ENCODE data around the gene SAP25. TPM values are rescaled to one million over a fixed set of nuclear protein-coding genes. Genes with fewer than 3 reads are reported as not detected.

Gene SAP25
- total and polyA plus RNA-seq, 2 of the 4 experiments (the other 2 are of a cell fraction): 1.8 TPM; not detected in 1

DNA sequence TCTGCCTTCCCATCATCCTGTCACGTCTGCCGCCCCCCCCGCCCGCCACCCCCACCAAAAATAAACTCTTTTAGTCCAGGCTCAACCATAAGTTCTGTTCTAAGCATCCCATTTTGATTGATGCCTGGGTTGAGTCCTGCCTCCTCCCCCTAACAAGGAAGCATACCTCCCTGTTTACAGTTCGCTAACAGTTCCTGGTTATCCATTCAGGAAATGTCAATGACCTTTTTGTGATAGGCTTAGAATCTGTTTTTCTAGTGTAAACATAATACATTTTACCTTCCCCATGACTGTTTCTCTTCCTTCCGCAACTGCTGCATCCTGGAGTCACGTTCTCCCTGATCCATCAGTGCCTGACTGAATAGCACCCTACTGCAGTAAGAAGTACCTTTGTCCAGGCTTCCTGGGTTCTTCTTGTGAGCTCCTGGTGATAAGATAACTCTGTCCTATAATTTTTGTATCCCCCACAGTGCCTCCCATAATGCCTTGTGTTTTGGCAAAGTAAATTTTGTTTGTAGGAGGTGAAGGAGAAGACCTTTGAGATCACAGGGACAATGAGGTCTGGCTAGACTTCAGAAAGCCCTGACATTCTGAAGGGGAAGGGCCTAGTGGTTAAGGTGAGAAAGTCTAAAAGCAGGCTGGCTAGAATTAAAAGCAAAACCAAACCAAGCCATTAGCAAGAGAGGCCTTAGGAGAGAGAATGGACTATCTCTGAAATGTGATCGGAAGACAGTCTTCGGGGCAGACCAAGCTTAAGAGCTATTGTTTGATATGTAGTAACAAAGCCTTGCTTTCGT lies 27.4 kb downstream of the SAP25 start:
- peaks cover 27% of the 10 kb centered on the region for H3K9me1 ChIP-seq (ENCODE audit: insufficient read depth, low read length)
- DNase-seq (no peak), ATAC-seq (ENCODE audit: low read depth) (peak; percentile 25)
- TF ChIP-seq RAD21 (IDR thresholded peaks at IDR 0.05; ENCODE audit: low read length): no peak
- TF ChIP-seq BHLHE40 (IDR thresholded peaks at IDR 0.05; ENCODE audit: low read depth, low read length): 0 out of 2 replicates have a peak, but pooled peaks have one; percentile 29
- dilution Hi-C loops (cut with HindIII; ENCODE audit: low sequenced_read_pairs, unreplicated experiment) (no loop called here), in situ Hi-C loops (cut with MboI; ENCODE audit: low sequenced_read_pairs) (no loop called here), intact Hi-C loops (cut with micrococcal nuclease) (loop anchor here (5.0 kb wide), 2 partner anchors 54 to 69 kb away; partner anchors contain the start of gene TSC22D4)
- H3K27ac ChIP-seq (ENCODE audit: insufficient read depth, low read length): peak overlapping the region; percentile 49
- peak overlapping the region; percentile 77 for H4K91ac ChIP-seq (ENCODE audit: insufficient read depth, low read depth, low read length)
- 0% methylated on average over 4 of the region's 10 CpGs; no CpG with 5 or more reads in 1 of the 2 experiments for WGBS, 2 experiments (ENCODE audit: extremely low coverage in 2 of 2, insufficient read length in 1 of 2)
- H2AFZ ChIP-seq (replicated peaks; ENCODE audit: low read length, poor library complexity): peak overlapping the region; percentile 87
- no peaks in the 10 kb centered on the region for H3K9me3 ChIP-seq (ENCODE audit: control insufficient read depth, insufficient read depth, low read length)
- peak overlapping the region; percentile 70 for H3K4ac ChIP-seq (ENCODE audit: low read depth, low read length)
- H3K14ac ChIP-seq (replicated peaks; ENCODE audit: low read depth, low read length): peak overlapping the region; percentile 44
- H3K4me2 ChIP-seq (ENCODE audit: low read depth, low read length): peak overlapping the region; percentile 57
- peak overlapping the region; percentile 94 for H3K18ac ChIP-seq (ENCODE audit: low read depth, low read length)
- ChIA-PET POLR2A (ENCODE audit: unreplicated experiment) (no interaction called here), CTCF (interaction anchor here (0.5 to 0.9 kb wide), 4 partner anchors 14 to 81 kb away, joined by 3 to 4 read pairs (median 3); no protein-coding TSS in a partner anchor)
- peak overlapping the region; percentile 63 for H3K9ac ChIP-seq (ENCODE audit: low read depth, low read length)
- H3K27me3 ChIP-seq (ENCODE audit: control insufficient read depth, insufficient read depth, low read length): no peaks in the 10 kb centered on the region
- H2AK9ac ChIP-seq (replicated peaks; ENCODE audit: low read depth, low read length, poor library complexity): peak overlapping the region; percentile 30
- no peak overlapping the region for H3K4me3 ChIP-seq (ENCODE audit: insufficient read depth, low read depth, low read length)
- peak overlapping the region; percentile 76 for H2BK5ac ChIP-seq (ENCODE audit: low read depth, low read length, poor library complexity, severe bottlenecking)
- peak overlapping the region; percentile 58; the same call in 1 of the 2 replicates for H3K56ac ChIP-seq (ENCODE audit: extremely low read depth, insufficient read depth, low read length)
- peak overlapping the region; percentile 82 for H2AK5ac ChIP-seq (ENCODE audit: low read depth, low read length)
- no TSS peak for BruUV-seq (replicated peaks)
- H4K8ac ChIP-seq (ENCODE audit: low read depth in 2 of 2, low read length in 2 of 2): peak overlapping the region; percentile 83 to 94
- no peaks in the 10 kb centered on the region; the same call in 1 of the 2 replicates for H3K36me3 ChIP-seq (ENCODE audit: control insufficient read depth, insufficient read depth, low read length)
- peak overlapping the region; percentile 58 for H2BK120ac ChIP-seq (ENCODE audit: low read depth, low read length)
- peak overlapping the region; percentile 67 for H3K23ac ChIP-seq (ENCODE audit: low read depth, low read length)
- peaks cover 18 to 47% of the 10 kb centered on the region in 2 experiments for H3K79me1 ChIP-seq (ENCODE audit: low read depth in 1 of 2, low read length in 2 of 2)
- H4K5ac ChIP-seq (ENCODE audit: low read depth, low read length): peak overlapping the region; percentile 65
- peak overlapping the region; percentile 93 for H2BK15ac ChIP-seq (ENCODE audit: low read depth, low read length)
- no peaks in the 10 kb centered on the region for H4K20me1 ChIP-seq (ENCODE audit: insufficient read depth, low read length)
- peak overlapping the region; percentile 70 for H2BK20ac ChIP-seq (ENCODE audit: low read depth, low read length)
- peaks cover 28% of the 10 kb centered on the region for H3K4me1 ChIP-seq (ENCODE audit: control insufficient read depth, insufficient read depth, low read length)
